DND-41 (cell line): Measurements from ENCODE around the gene DGKI.

ENCODE experiments used
- CTCF ChIP-seq: IDR thresholded peaks from 2 replicates; pipeline ENCODE4 v1.5.1; 2012; ENCODE audit warnings: borderline replicate concordance, low read length, moderate library complexity, mild to moderate bottlenecking; ENCODE audit not compliant: poor library complexity, severe bottlenecking; ENCODE audit errors: extremely low read depth
- EZH2 ChIP-seq: IDR thresholded peaks from 3 replicates; pipeline ENCODE4 v1.6.1; 2012; ENCODE audit warnings: borderline replicate concordance, low read depth, mild to moderate bottlenecking, moderate library complexity, low read length, inconsistent platforms; ENCODE audit not compliant: severe bottlenecking

GRCh38 chr7:137635874-137636273 is 210.9 kb downstream of the DGKI start:
- no peak for TF ChIP-seq CTCF
- no peak for TF ChIP-seq EZH2
